Loucy (cell line): Measurements from ENCODE around the gene CAMTA1.

Source experiments
- H2AFZ ChIP-seq: fragments of 200-600 bp; sonication (generic); 2 replicates; pipeline ENCODE4 v1.6.0; 2016; ENCODE audit warnings: antibody characterized with exemption, mild to moderate bottlenecking, low read length, moderate library complexity
- H3F3A ChIP-seq: fragments of 200-600 bp; 2 replicates; pipeline ENCODE4 v1.6.0; 2016; ENCODE audit warnings: antibody characterized with exemption, low read depth, mild to moderate bottlenecking
- H3K27me3 ChIP-seq: fragments of 200-600 bp; sonication (generic); 2 replicates; pipeline ENCODE4 v1.6.1; 2014; ENCODE audit warnings: low read length, mild to moderate bottlenecking; ENCODE audit not compliant: insufficient read depth, poor library complexity, severe bottlenecking
- H3K36me3 ChIP-seq: fragments of 200-600 bp; sonication (generic); 2 replicates; pipeline ENCODE4 v1.6.1; 2016; ENCODE audit warnings: low read length; ENCODE audit not compliant: insufficient read depth
- H3K4me1 ChIP-seq: fragments of 200-600 bp; sonication (generic); 2 replicates; pipeline ENCODE4 v1.5.1; 2014; ENCODE audit warnings: low read length, mild to moderate bottlenecking; ENCODE audit not compliant: insufficient read depth, poor library complexity, severe bottlenecking
- H3K4me2 ChIP-seq: fragments of 200-600 bp; sonication (generic); 2 replicates; pipeline ENCODE4 v1.6.0; 2014; ENCODE audit warnings: antibody characterized with exemption, low read length, low read depth, mild to moderate bottlenecking; ENCODE audit not compliant: poor library complexity, severe bottlenecking
- H3K4me3 ChIP-seq: fragments of 200-600 bp; sonication (generic); 2 replicates; pipeline ENCODE4 v1.5.1; 2014; ENCODE audit warnings: low read length, mild to moderate bottlenecking, mixed read lengths; ENCODE audit not compliant: poor library complexity, severe bottlenecking
- H3K79me2 ChIP-seq: fragments of 200-600 bp; sonication (generic); 2 replicates; pipeline ENCODE4 v1.6.1; 2014; ENCODE audit warnings: low read length; ENCODE audit not compliant: insufficient read depth
- H3K9ac ChIP-seq: fragments of 200-600 bp; sonication (generic); 2 replicates; pipeline ENCODE4 v1.6.0; 2014; ENCODE audit warnings: mild to moderate bottlenecking, low read depth, low read length, moderate library complexity; ENCODE audit not compliant: poor library complexity, severe bottlenecking
- H3K9me2 ChIP-seq: fragments of 200-600 bp; sonication (generic); replicated peaks from 2 replicates; pipeline ENCODE4 v1.6.1; 2016; ENCODE audit warnings: low read depth, low read length, mixed read lengths
- H3K9me3 ChIP-seq: fragments of 200-600 bp; sonication (generic); 2 replicates; pipeline ENCODE4 v1.6.1; 2014; ENCODE audit warnings: mild to moderate bottlenecking, antibody characterized with exemption, low read length, low read depth; ENCODE audit not compliant: insufficient read depth
- H4K20me1 ChIP-seq: fragments of 200-600 bp; sonication (generic); 2 replicates; pipeline ENCODE4 v1.6.0; 2014; ENCODE audit warnings: antibody characterized with exemption, low read length, mild to moderate bottlenecking; ENCODE audit not compliant: insufficient read depth, poor library complexity, severe bottlenecking
- EZH2phosphoT487 ChIP-seq: fragments of 200-600 bp; IDR thresholded peaks from 2 replicates; pipeline ENCODE4 v1.6.1; 2018; ENCODE audit warnings: antibody characterized with exemption, mild to moderate bottlenecking, moderate library complexity, borderline replicate concordance
- TF ChIP-seq, protein P1 (sequence below): fragments of 200-600 bp; sonication (generic); conservative IDR thresholded peaks from 2 replicates; pipeline ENCODE4 v1.5.1; 2014; ENCODE audit warnings: mild to moderate bottlenecking, antibody characterized with exemption, low read length

Gene CAMTA1

GRCh38 chr1:7456722-7457082 lies 671.4 kb downstream of the CAMTA1 start:
- Histone ChIP-seq H3K79me2 (no peaks in the 10 kb centered on the region), H3K4me1 (no peaks in the 10 kb centered on the region), H3K9ac (no peak overlapping the region), H3K4me3 (no peak overlapping the region), H3K36me3 (no peaks in the 10 kb centered on the region), H4K20me1 (no peaks in the 10 kb centered on the region), H3K27me3 (no peaks in the 10 kb centered on the region), H2AFZ (no peak overlapping the region), H3K4me2 (no peak overlapping the region), H3K9me2 (no peaks in the 10 kb centered on the region), H3K9me3 (no peaks in the 10 kb centered on the region; the same call in 1 of the 2 replicates), H3F3A (no peaks in the 10 kb centered on the region)
- TF ChIP-seq, protein P1, sequence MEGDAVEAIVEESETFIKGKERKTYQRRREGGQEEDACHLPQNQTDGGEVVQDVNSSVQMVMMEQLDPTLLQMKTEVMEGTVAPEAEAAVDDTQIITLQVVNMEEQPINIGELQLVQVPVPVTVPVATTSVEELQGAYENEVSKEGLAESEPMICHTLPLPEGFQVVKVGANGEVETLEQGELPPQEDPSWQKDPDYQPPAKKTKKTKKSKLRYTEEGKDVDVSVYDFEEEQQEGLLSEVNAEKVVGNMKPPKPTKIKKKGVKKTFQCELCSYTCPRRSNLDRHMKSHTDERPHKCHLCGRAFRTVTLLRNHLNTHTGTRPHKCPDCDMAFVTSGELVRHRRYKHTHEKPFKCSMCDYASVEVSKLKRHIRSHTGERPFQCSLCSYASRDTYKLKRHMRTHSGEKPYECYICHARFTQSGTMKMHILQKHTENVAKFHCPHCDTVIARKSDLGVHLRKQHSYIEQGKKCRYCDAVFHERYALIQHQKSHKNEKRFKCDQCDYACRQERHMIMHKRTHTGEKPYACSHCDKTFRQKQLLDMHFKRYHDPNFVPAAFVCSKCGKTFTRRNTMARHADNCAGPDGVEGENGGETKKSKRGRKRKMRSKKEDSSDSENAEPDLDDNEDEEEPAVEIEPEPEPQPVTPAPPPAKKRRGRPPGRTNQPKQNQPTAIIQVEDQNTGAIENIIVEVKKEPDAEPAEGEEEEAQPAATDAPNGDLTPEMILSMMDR, result no peak
- TF ChIP-seq EZH2phosphoT487, result no peak

GRCh38 chr1:7457811-7458210 lies 672.6 kb downstream of the CAMTA1 start:
- Histone ChIP-seq H3K4me2 (no peak overlapping the region), H3K9me3 (no peaks in the 10 kb centered on the region; the same call in 1 of the 2 replicates), H3K27me3 (no peaks in the 10 kb centered on the region), H3K9me2 (no peaks in the 10 kb centered on the region), H2AFZ (no peak overlapping the region), H3K4me1 (no peaks in the 10 kb centered on the region), H3F3A (no peaks in the 10 kb centered on the region), H3K9ac (no peak overlapping the region), H3K36me3 (no peaks in the 10 kb centered on the region), H3K79me2 (no peaks in the 10 kb centered on the region), H4K20me1 (no peaks in the 10 kb centered on the region), H3K4me3 (no peak overlapping the region)
- TF ChIP-seq EZH2phosphoT487, result no peak
- TF ChIP-seq, protein P1, result no peak

- no peak for TF ChIP-seq EZH2phosphoT487
- TF ChIP-seq, protein P1, result no peak
- Histone ChIP-seq H3K36me3 (no peaks in the 10 kb centered on the region), H3K4me3 (no peak overlapping the region), H4K20me1 (no peaks in the 10 kb centered on the region), H3K9me2 (no peaks in the 10 kb centered on the region), H3K9ac (no peak overlapping the region), H3K27me3 (no peaks in the 10 kb centered on the region), H3K4me2 (no peak overlapping the region), H2AFZ (no peak overlapping the region), H3F3A (no peaks in the 10 kb centered on the region), H3K9me3 (no peaks in the 10 kb centered on the region; the same call in 1 of the 2 replicates), H3K4me1 (no peaks in the 10 kb centered on the region), H3K79me2 (no peaks in the 10 kb centered on the region)
Measured at GRCh38 chr1:7458946-7459345, 673.7 kb downstream of the CAMTA1 start.
